ENCODE data around the gene VCL. TPM values are rescaled to one million over a fixed set of nuclear protein-coding genes. Genes with fewer than 3 reads are reported as not detected.
A peak's percentile ranks its signal among the peaks of the same experiment; 100 is the strongest.

Gene VCL
- total and polyA plus RNA-seq, 9 of the 15 experiments (the other 6 are each of a cell fraction or from before 2014, with no cell fraction given): 29.8 to 186 (median 76.4) TPM

DNA sequence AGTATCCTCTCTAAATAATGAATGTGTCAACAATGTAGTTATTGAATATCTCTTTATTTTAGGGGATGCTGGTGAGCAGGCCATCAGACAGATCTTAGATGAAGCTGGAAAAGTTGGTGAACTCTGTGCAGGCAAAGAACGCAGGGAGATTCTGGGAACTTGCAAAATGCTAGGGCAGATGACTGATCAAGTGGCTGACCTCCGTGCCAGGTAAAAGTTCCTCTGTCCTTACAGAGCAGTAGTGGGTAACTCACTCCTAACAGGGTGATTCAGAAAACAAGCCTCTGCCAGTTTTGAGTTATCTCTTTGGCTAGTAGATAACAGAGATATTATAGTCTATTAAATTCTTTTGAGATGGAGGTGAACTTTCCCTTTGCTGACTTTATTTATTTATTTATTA, 85.4 kb downstream of the VCL start:
- CTCF ChIA-PET (ENCODE audit: low intra/inter-chr PET ratio): no interaction called here
- H3K9me1 ChIP-seq (ENCODE audit: control insufficient read depth, insufficient read depth, low read length): no peaks in the 10 kb centered on the region
- FAIRE-seq: no peak

DNA sequence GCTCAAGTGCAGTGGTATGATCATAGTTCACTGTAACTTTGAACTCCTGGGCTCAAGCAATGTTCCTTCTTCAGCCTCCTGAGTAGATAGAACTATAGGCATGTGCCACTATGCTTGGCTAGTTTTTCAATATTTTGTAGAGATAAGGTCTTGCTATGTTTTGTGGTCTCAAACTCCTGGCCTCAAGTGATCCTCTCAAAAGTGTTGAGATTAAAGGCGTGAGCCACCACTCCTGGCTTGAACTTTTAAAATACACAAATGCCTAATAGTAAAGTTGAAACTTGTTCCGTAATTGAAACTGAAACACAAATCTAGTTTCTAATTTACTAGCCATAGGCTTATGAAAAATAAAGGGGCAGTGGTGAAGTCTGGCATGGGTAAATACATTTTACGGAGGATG, 87.0 kb downstream of the VCL start:
- Histone ChIP-seq H2AFZ (ENCODE audit: low read depth, low read length) (no peak overlapping the region), H3K9ac (ENCODE audit: insufficient read depth in 1 of 2, low read depth in 2 of 2, low read length in 2 of 2) (no peak overlapping the region), H3K36me3 (ENCODE audit: control insufficient read depth, insufficient read depth, low read length) (peaks cover 68% of the 10 kb centered on the region), H3K4me3 (no peak overlapping the region), H3K27me3 (ENCODE audit: control insufficient read depth in 2 of 2, insufficient read depth in 2 of 2, low read length in 2 of 2) (no peaks in the 10 kb centered on the region), H3K4me1 (replicated peaks in 1 of 2; ENCODE audit: control insufficient read depth in 2 of 2, insufficient read depth in 2 of 2, low read length in 2 of 2) (no peaks in the 10 kb centered on the region), H3K27ac (ENCODE audit: extremely low read depth, low read depth, low read length) (no peak overlapping the region), H4K20me1 (replicated peaks; ENCODE audit: control insufficient read depth, insufficient read depth, low read length) (no peaks in the 10 kb centered on the region), H3K79me2 (ENCODE audit: control insufficient read depth, insufficient read depth, low read length) (no peaks in the 10 kb centered on the region), H3K9me3 (replicated peaks; ENCODE audit: control insufficient read depth, insufficient read depth, low read depth, low read length) (no peaks in the 10 kb centered on the region), H3K4me2 (ENCODE audit: insufficient read depth, low read length) (no peak overlapping the region), H3K9me1 (ENCODE audit: control insufficient read depth, insufficient read depth, low read length) (no peaks in the 10 kb centered on the region)
- ATAC-seq: no peak
- no peak for DNase-seq (ENCODE audit: extremely low read depth in 1 of 4, low spot score in 3 of 4)
- CTCF ChIA-PET (ENCODE audit: low intra/inter-chr PET ratio): no interaction called here
- 0 out of 2 replicates have a peak, but pooled peaks have one; percentile 10 for TF ChIP-seq ZNF507 (tag; conservative IDR thresholded peaks at IDR 0.05)
- TF ChIP-seq, protein P1, sequence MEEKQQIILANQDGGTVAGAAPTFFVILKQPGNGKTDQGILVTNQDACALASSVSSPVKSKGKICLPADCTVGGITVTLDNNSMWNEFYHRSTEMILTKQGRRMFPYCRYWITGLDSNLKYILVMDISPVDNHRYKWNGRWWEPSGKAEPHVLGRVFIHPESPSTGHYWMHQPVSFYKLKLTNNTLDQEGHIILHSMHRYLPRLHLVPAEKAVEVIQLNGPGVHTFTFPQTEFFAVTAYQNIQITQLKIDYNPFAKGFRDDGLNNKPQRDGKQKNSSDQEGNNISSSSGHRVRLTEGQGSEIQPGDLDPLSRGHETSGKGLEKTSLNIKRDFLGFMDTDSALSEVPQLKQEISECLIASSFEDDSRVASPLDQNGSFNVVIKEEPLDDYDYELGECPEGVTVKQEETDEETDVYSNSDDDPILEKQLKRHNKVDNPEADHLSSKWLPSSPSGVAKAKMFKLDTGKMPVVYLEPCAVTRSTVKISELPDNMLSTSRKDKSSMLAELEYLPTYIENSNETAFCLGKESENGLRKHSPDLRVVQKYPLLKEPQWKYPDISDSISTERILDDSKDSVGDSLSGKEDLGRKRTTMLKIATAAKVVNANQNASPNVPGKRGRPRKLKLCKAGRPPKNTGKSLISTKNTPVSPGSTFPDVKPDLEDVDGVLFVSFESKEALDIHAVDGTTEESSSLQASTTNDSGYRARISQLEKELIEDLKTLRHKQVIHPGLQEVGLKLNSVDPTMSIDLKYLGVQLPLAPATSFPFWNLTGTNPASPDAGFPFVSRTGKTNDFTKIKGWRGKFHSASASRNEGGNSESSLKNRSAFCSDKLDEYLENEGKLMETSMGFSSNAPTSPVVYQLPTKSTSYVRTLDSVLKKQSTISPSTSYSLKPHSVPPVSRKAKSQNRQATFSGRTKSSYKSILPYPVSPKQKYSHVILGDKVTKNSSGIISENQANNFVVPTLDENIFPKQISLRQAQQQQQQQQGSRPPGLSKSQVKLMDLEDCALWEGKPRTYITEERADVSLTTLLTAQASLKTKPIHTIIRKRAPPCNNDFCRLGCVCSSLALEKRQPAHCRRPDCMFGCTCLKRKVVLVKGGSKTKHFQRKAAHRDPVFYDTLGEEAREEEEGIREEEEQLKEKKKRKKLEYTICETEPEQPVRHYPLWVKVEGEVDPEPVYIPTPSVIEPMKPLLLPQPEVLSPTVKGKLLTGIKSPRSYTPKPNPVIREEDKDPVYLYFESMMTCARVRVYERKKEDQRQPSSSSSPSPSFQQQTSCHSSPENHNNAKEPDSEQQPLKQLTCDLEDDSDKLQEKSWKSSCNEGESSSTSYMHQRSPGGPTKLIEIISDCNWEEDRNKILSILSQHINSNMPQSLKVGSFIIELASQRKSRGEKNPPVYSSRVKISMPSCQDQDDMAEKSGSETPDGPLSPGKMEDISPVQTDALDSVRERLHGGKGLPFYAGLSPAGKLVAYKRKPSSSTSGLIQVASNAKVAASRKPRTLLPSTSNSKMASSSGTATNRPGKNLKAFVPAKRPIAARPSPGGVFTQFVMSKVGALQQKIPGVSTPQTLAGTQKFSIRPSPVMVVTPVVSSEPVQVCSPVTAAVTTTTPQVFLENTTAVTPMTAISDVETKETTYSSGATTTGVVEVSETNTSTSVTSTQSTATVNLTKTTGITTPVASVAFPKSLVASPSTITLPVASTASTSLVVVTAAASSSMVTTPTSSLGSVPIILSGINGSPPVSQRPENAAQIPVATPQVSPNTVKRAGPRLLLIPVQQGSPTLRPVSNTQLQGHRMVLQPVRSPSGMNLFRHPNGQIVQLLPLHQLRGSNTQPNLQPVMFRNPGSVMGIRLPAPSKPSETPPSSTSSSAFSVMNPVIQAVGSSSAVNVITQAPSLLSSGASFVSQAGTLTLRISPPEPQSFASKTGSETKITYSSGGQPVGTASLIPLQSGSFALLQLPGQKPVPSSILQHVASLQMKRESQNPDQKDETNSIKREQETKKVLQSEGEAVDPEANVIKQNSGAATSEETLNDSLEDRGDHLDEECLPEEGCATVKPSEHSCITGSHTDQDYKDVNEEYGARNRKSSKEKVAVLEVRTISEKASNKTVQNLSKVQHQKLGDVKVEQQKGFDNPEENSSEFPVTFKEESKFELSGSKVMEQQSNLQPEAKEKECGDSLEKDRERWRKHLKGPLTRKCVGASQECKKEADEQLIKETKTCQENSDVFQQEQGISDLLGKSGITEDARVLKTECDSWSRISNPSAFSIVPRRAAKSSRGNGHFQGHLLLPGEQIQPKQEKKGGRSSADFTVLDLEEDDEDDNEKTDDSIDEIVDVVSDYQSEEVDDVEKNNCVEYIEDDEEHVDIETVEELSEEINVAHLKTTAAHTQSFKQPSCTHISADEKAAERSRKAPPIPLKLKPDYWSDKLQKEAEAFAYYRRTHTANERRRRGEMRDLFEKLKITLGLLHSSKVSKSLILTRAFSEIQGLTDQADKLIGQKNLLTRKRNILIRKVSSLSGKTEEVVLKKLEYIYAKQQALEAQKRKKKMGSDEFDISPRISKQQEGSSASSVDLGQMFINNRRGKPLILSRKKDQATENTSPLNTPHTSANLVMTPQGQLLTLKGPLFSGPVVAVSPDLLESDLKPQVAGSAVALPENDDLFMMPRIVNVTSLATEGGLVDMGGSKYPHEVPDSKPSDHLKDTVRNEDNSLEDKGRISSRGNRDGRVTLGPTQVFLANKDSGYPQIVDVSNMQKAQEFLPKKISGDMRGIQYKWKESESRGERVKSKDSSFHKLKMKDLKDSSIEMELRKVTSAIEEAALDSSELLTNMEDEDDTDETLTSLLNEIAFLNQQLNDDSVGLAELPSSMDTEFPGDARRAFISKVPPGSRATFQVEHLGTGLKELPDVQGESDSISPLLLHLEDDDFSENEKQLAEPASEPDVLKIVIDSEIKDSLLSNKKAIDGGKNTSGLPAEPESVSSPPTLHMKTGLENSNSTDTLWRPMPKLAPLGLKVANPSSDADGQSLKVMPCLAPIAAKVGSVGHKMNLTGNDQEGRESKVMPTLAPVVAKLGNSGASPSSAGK (IDR thresholded peaks at IDR 0.05): no peak
- FAIRE-seq: no peak
- in situ Hi-C loops (cut with MboI) (loop anchor here (5.0 kb wide), 1 partner anchor 198 kb away; no protein-coding TSS in a partner anchor), intact Hi-C loops (cut with micrococcal nuclease) (loop anchor here (5.0 kb wide), 1 partner anchor 88 kb away; the partner anchor contains the start of gene VCL)
- 97% methylated on average over 3 of the region's 3 CpGs for WGBS (ENCODE audit: insufficient coverage, low coverage, missing lambda C conversion rate)
- BruUV-seq (replicated peaks): no TSS peak
- POLR2A ChIA-PET: no interaction called here

More for the DNA sequence above, 85.4 kb downstream of the VCL start:
- TF ChIP-seq MAFK (IDR thresholded peaks at IDR 0.05; ENCODE audit: low read length) (no peak), ZFP36 (IDR thresholded peaks at IDR 0.05; ENCODE audit: low read depth, low read length, partially characterized antibody) (no peak), HDAC1 (IDR thresholded peaks at IDR 0.05) (no peak), ZNF124 (CRISPR knock-in tag; IDR thresholded peaks at IDR 0.05) (no peak)
- Histone ChIP-seq H3K4me2 (ENCODE audit: insufficient read depth, low read length) (no peak overlapping the region), H3K9ac (ENCODE audit: insufficient read depth in 1 of 2, low read depth in 2 of 2, low read length in 2 of 2) (no peak overlapping the region), H3K4me3 (no peak overlapping the region), H4K20me1 (replicated peaks; ENCODE audit: control insufficient read depth, insufficient read depth, low read length) (no peaks in the 10 kb centered on the region), H2AFZ (ENCODE audit: low read depth, low read length) (no peak overlapping the region), H3K79me2 (ENCODE audit: control insufficient read depth, insufficient read depth, low read length) (no peaks in the 10 kb centered on the region), H3K27me3 (ENCODE audit: control insufficient read depth in 2 of 2, insufficient read depth in 2 of 2, low read length in 2 of 2) (no peaks in the 10 kb centered on the region), H3K9me3 (replicated peaks; ENCODE audit: control insufficient read depth, insufficient read depth, low read depth, low read length) (no peaks in the 10 kb centered on the region), H3K36me3 (ENCODE audit: control insufficient read depth, insufficient read depth, low read length) (peaks cover 54% of the 10 kb centered on the region), H3K4me1 (replicated peaks in 1 of 2; ENCODE audit: control insufficient read depth in 2 of 2, insufficient read depth in 2 of 2, low read length in 2 of 2) (peaks cover 0 to 15% of the 10 kb centered on the region in 2 experiments; a peak in 1 of 5 replicates), H3K27ac (ENCODE audit: extremely low read depth, low read depth, low read length) (no peak overlapping the region)
- 93% methylated on average over 2 of the region's 2 CpGs for WGBS (ENCODE audit: insufficient coverage, low coverage, missing lambda C conversion rate)
- no peak for ATAC-seq
- no peak for DNase-seq (ENCODE audit: extremely low read depth in 1 of 4, low spot score in 3 of 4)
- POLR2A ChIA-PET: no interaction called here
- in situ Hi-C loops (cut with MboI): loop anchor here (5.0 kb wide), 1 partner anchor 196 kb away; no protein-coding TSS in a partner anchor
- BruUV-seq (replicated peaks): no TSS peak
- intact Hi-C loops (cut with micrococcal nuclease): loop anchor here (5.0 kb wide), 1 partner anchor 86 kb away; the partner anchor contains the start of gene VCL

Data from K562 (cell line).